ENCODE data around the gene ADGRB2. TPM values are rescaled to one million over a fixed set of nuclear protein-coding genes. Genes with fewer than 3 reads are reported as not detected.
A peak's percentile ranks its signal among the peaks of the same experiment; 100 is the strongest.

ADGRB2 gene
- total RNA-seq, 1 experiment from 2014 or later: 10.9 TPM

GRCh38 chr1:31739346-31739745, 24.8 kb downstream of the ADGRB2 start:
- TF ChIP-seq CTCF (conservative IDR thresholded peaks at IDR 0.05): no peak
- Histone ChIP-seq H3K9ac (ENCODE audit: extremely low read depth, insufficient read length, low read length) (no peak overlapping the region), H2AK5ac (ENCODE audit: insufficient read length, low read length) (no peak overlapping the region), H3K4me1 (ENCODE audit: insufficient read depth, low read length) (no peaks in the 10 kb centered on the region), H3K23me2 (ENCODE audit: insufficient read length, low read depth, low read length, poor library complexity, severe bottlenecking) (no peaks in the 10 kb centered on the region), H3K4me2 (ENCODE audit: insufficient read depth, insufficient read length, low read length) (no peak overlapping the region), H3T11ph (ENCODE audit: low read length) (no peak overlapping the region), H2AFZ (ENCODE audit: low read length) (no peak overlapping the region), H4K5ac (ENCODE audit: insufficient read length, low read depth, low read length) (no peak overlapping the region), H3K79me1 (ENCODE audit: insufficient read depth, low read depth, low read length, poor library complexity, severe bottlenecking) (no peaks in the 10 kb centered on the region), H3K4ac (ENCODE audit: low read depth, low read length) (no peak overlapping the region), H2BK12ac (ENCODE audit: insufficient read length, low read depth, low read length) (no peak overlapping the region), H2BK5ac (ENCODE audit: insufficient read length, low read length) (no peak overlapping the region), H3K27ac (ENCODE audit: insufficient read length, low read depth, low read length) (no peak overlapping the region), H2BK20ac (ENCODE audit: low read depth, low read length, poor library complexity, severe bottlenecking) (no peak overlapping the region), H3K9me3 (ENCODE audit: control insufficient read depth, low read depth, low read length) (no peaks in the 10 kb centered on the region), H2BK15ac (ENCODE audit: low read depth, low read length) (no peak overlapping the region), H4K8ac (replicated peaks; ENCODE audit: insufficient read length, low read depth, low read length) (no peak overlapping the region), H3K56ac (ENCODE audit: insufficient read length, low read depth, low read length) (no peak overlapping the region), H3K18ac (ENCODE audit: insufficient read length, low read depth, low read length) (no peak overlapping the region), H3K79me2 (ENCODE audit: insufficient read depth, low read length) (no peaks in the 10 kb centered on the region), H4K91ac (ENCODE audit: insufficient read length, low read depth, low read length) (no peak overlapping the region), H2BK120ac (ENCODE audit: low read depth, low read length, poor library complexity, severe bottlenecking) (no peak overlapping the region), H3K27me3 (ENCODE audit: insufficient read depth, low read length) (no peaks in the 10 kb centered on the region), H3K23ac (ENCODE audit: insufficient read length, low read depth, low read length) (no peak overlapping the region), H4K20me1 (ENCODE audit: control insufficient read depth, insufficient read depth, insufficient read length) (no peaks in the 10 kb centered on the region), H3K14ac (ENCODE audit: insufficient read depth, low read length) (no peak overlapping the region; the same call in 1 of the 2 replicates)
- H3K4me3 Mint-ChIP-seq: no peak overlapping the region; a peak in 1 of 5 replicates
- H3K27me3 Mint-ChIP-seq (ENCODE audit: low read depth): no peaks in the 10 kb centered on the region
- peak overlapping the region in 2 of 3 experiments; percentile 4; a peak in 2 of 7 replicates for H3K27ac Mint-ChIP-seq
- no CpG with 5 or more reads among the region's 12 CpGs for WGBS (ENCODE audit: extremely low coverage, insufficient read length, low lambda C conversion rate)
- peak; percentile 89 for DNase-seq
- no peaks in the 10 kb centered on the region; a peak in 1 of 7 replicates for H3K36me3 Mint-ChIP-seq (ENCODE audit: insufficient read depth in 1 of 3, low read depth in 3 of 3)
- no peaks in the 10 kb centered on the region for H3K9me3 Mint-ChIP-seq
- peaks cover 13 to 19% of the 10 kb centered on the region in 2 experiments for H3K4me1 Mint-ChIP-seq
